ENCODE results near the gene GPX4. TPM values are rescaled to one million over a fixed set of nuclear protein-coding genes. Genes with fewer than 3 reads are reported as not detected.

The GPX4 gene
- total and polyA plus RNA-seq, 2 of the 13 experiments (the other 11 are each of a cell fraction or from before 2014, with no cell fraction given), result 535 to 613 TPM

- TF ChIP-seq CEBPZ (IDR thresholded peaks at IDR 0.05; ENCODE audit: low read length), result no peak
- TF ChIP-seq ZBTB25 (CRISPR knock-in tag; IDR thresholded peaks at IDR 0.05), result peak; percentile 78
- TF ChIP-seq ZNF670 (CRISPR knock-in tag; IDR thresholded peaks at IDR 0.05; ENCODE audit: borderline replicate concordance), result peak; percentile 67; the same call in 1 of the 2 replicates
- peak; percentile 77 for TF ChIP-seq YY1 (IDR thresholded peaks at IDR 0.05; ENCODE audit: insufficient read depth, insufficient replicate concordance, low read depth, low read length)
- TF ChIP-seq ZMYM4 (CRISPR knock-in tag; IDR thresholded peaks at IDR 0.05), result peak; percentile 69; the same call in 1 of the 2 replicates
- TF ChIP-seq KLF15 (CRISPR knock-in tag; IDR thresholded peaks at IDR 0.05; ENCODE audit: borderline replicate concordance), result no peak
- no peak for TF ChIP-seq ZNF136 (CRISPR knock-in tag; IDR thresholded peaks at IDR 0.05; ENCODE audit: low read depth)
- no peak for TF ChIP-seq EHMT2 (IDR thresholded peaks at IDR 0.05; ENCODE audit: borderline replicate concordance, low read depth, low read length)
- TF ChIP-seq ZNF761 (CRISPR knock-in tag; conservative IDR thresholded peaks at IDR 0.05), result peak; percentile 91
- peak; percentile 79 for TF ChIP-seq HOXA3 (CRISPR knock-in tag; IDR thresholded peaks at IDR 0.05)
- no peak for TF ChIP-seq TBL1XR1 (IDR thresholded peaks at IDR 0.05; ENCODE audit: borderline replicate concordance, low read length, partially characterized antibody)
- no peak for TF ChIP-seq RFXANK (CRISPR knock-in tag; IDR thresholded peaks at IDR 0.05)
- peak; percentile 65; the same call in 1 of the 2 replicates for TF ChIP-seq HOXA5 (CRISPR knock-in tag; IDR thresholded peaks at IDR 0.05)
- no peak for TF ChIP-seq TGIF2 (CRISPR knock-in tag; IDR thresholded peaks at IDR 0.05)
- TF ChIP-seq ZNF597 (CRISPR knock-in tag; IDR thresholded peaks at IDR 0.05), result no peak
- TF ChIP-seq PAWR (CRISPR knock-in tag; IDR thresholded peaks at IDR 0.05; ENCODE audit: borderline replicate concordance), result no peak
- no peak for TF ChIP-seq ZFP36 (IDR thresholded peaks at IDR 0.05; ENCODE audit: borderline replicate concordance, low read depth, low read length, partially characterized antibody)
- no peak for TF ChIP-seq AKNA (CRISPR knock-in tag; IDR thresholded peaks at IDR 0.05; ENCODE audit: borderline replicate concordance)
Observed at GRCh38 chr19:1113030-1113985, 9.5 kb downstream of the GPX4 start (continued).
